Astrocyte of the hippocampus (primary cell): Measurements from ENCODE around the gene CUL9.

Experiments used
- DNase-seq: peaks from one replicate; pipeline ENCODE4 v3.0.0; 2011; ENCODE audit warnings: low read depth, low spot score

CUL9 gene

DNA sequence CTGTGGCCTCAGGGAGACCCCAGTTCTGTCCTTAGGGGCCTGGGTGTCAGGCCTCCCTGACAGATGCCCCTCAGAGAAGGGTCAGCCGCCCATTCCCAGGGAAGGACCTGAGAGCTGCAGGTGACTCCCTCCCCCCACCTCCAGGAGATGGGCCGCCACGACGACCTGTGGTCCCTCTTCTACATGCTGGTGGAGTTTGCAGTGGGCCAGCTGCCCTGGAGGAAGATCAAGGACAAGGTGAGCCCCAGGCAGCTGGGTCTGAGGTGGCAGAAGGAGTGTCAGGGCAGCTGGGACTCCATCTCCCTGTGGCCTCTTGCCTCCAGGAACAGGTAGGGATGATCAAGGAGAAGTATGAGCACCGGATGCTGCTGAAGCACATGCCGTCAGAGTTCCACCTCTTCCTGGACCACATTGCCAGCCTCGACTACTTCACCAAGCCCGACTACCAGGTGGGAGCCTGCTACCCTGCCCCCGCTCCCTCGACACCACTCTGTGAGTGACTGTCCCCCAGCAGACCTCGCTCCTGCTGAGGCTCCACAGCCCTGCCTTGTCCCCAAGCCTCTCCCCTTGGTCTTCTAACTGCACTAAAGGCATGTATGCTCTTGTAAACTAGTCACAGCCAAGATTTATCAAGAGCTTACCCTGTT, 73.5 kb downstream of the CUL9 start:
- no peak for DNase-seq

DNA sequence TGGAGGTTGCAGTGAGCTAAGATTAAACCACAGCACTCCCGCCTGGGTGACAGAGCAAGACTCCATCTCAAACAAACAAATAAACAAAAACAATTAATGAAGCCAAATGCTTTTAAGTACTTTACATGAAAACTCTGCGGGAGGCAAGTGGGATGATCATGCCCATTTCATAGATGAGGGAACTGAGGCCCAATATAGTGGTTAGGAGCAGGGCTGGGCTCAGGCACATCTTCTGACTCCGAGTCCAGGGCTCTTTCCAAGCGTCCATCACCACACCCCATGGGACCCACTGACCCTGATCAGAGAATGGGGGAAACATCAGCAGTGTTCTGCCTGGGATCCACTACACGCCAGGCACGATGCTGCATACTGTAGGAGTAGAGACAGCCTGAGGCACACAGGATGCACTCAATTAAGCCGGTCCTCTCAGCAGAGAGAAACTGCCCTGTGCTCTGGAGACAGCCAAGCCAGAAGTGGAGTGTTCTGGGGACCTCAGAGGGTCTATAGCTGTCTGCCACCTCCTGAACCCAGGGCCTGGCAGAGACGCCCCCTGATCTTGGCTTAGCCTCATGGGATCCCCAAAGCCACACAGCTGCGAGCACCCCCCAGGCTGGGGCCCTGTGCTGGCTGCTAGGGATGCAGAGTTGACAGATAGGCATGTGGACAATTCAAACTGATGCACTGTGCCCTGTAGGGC, 74.8 kb downstream of the CUL9 start:
- DNase-seq = no peak

DNA sequence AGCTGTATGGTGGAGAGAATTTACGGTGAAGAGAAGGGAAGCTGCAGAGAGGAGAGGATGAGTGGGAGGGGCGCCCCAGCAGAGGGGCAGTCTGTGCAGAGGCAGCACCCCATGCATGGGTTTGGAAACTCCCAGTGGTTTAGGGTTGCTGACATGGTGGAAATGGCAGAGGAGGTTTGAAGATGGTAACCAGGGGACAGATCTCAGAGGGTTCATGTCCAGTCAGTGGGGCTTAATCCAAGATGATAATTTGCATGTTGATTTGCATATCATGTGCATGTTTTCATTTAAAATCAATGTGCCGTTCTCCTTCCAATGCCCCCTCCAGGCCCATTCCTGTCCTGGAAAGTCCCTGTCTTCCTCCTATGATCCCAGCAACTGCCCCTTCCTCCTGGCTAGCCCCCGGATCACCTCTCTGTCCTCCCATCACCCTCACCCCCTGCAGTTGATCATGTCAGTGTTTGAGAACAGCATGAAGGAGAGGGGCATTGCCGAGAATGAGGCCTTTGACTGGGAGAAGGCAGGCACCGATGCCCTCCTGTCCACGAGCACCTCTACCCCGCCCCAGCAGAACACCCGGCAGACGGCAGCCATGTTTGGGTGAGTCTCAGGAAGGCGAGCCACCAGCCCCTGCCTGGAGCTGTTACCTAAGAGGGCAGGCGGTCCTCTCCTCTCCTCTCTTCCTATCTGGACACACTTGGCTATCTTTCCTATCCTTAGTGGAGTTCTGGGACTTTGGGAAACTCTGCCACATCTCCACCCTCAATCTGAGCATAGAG, 75.6 kb downstream of the CUL9 start:
- no peak for DNase-seq

DNA sequence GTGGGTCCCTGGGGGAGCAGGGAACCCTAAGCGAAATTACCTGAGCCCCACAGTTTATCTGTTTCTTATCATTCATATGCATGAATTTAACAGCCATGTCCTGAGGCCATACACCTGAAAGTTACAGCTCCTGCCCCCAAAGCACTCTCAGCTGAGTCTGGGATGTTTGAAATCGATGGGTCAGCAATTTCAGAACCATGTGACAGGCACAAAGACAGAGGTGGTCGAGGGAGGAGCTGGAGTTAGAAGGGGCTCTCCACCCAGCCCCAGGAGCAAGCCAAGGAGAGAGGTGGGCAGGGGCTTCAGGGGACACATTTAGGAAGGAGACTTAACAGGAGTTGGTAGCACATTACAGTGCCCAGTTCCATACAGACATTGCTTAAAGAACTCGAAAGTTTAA, 76.2 kb downstream of the CUL9 start:
- no peak for DNase-seq

DNA sequence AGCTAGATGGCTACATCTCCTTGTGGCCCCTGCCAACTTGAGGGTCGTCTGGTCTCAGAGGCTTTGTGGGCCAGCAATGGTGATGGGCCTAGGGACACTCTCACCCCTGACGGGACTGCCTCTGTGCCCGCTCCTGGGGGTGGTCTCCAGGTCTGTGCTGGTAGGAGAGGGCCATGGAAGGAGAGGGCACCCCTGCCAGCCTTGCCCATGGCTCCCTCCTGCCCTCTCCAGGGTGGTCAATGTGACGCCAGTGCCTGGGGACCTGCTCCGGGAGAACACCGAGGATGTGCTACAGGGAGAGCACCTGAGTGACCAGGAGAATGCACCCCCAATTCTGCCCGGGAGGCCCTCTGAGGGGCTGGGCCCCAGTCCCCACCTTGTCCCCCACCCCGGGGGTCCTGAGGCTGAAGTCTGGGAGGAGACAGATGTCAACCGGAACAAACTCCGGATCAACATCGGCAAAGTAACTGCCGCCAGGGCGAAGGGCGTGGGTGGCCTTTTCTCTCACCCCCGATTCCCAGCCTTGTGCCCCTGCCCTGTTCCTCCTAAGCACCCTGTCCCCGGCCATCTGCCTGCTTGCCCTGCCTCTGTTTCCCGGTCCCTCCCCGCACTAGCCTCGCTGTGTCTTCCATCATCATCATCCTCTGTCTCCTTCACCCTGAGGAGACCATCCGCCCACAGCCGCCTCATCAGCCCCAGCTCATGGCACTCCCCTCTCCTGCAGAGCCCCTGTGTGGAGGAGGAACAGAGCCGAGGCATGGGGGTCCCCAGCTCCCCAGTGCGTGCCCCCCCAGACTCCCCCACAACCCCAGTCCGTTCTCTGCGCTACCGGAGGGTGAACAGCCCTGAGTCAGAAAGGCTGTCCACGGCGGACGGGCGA, 77.1 kb downstream of the CUL9 start:
- no peak for DNase-seq

DNA sequence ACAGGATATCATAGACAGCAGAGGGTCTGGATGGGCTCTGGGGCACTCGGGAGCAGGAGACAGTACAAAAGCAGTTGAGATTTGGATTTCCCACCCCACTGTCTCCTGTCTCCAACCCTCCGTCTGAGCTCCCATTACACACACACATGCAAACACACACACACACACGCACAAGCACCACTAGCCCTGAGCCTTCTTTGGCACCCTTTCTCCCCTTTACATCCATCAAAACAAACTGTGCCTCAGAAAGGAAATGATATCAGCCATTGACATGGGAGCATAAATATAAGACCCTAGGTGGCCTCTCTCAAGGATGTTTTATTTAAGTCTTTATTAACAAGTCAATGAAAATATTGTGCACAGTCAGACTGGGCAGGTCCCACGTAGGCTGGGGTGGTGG, 78.8 kb downstream of the CUL9 start:
- no peak for DNase-seq

DNA sequence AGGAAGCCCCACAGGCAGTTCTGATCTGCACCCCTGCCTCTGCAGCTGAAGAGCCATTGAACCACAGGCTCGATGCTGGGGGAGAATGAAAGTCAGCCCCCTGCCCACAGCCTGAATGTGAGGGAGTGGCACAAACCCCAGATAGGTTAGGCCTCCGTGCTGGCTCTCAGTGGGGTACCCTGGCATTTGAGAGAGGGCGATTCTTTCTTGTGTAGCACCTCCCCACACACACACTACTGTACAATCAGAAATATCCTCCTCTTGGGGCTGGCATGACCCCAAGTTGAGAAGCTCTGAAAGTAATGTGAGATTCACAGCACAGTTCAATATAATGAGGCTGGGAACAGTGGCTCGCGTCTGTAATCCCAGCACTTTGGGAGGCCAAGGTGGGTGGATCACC, 79.2 kb downstream of the CUL9 start:
- no peak for DNase-seq

DNA sequence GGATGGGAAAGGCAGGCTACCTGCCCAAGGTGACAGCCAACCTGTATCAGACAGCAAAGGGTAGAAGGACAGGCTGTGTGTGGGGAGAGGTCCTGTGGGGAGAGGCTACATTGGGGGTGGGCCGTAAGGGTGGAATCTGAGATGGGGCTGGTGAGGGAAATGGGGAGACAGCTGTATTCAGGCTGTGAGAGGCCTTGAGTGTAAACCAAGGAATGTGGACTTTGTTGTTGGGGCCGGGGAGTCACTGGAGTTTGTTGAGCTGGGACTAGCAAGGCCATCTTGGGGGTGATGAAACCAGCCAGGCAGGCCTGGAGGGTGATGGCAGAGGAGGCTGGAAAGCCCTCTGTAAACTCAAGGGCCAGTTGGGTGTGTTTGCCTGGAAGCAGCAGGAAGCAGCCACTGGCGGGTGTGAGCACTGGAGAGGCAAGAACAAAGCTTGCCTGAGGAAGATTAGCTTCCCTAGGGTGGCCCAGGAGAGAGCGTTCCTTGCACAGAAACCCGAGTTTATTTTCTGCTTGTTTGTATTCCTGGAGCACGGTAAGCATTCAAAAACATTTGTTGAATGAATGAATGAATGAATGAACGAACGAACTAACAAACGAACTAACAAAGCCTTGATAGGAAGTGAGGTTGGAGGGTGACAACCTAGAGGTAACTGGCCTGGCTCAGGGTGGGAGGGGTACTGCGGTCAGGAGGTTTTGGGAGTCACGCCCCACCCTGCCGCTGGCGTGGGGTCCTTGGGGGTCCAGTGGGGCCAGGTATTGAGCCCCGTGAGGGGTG, 80.2 kb downstream of the CUL9 start:
- no peak for DNase-seq

DNA sequence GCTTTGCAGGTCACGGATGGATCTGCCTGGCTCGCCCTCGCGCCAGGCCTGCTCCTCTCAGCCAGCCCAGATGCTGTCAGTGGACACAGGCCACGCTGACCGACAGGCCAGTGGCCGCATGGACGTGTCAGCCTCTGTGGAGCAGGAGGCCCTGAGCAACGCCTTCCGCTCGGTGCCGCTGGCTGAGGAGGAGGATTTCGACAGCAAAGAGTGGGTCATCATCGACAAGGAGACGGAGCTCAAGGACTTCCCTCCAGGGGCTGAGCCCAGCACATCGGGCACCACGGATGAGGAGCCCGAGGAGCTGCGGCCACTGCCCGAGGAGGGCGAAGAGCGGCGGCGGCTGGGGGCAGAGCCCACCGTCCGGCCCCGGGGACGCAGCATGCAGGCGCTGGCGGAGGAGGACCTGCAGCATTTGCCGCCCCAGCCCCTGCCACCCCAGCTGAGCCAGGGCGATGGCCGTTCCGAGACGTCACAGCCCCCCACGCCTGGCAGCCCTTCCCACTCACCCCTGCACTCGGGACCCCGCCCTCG, 80.9 kb downstream of the CUL9 start:
- DNase-seq = no peak

DNA sequence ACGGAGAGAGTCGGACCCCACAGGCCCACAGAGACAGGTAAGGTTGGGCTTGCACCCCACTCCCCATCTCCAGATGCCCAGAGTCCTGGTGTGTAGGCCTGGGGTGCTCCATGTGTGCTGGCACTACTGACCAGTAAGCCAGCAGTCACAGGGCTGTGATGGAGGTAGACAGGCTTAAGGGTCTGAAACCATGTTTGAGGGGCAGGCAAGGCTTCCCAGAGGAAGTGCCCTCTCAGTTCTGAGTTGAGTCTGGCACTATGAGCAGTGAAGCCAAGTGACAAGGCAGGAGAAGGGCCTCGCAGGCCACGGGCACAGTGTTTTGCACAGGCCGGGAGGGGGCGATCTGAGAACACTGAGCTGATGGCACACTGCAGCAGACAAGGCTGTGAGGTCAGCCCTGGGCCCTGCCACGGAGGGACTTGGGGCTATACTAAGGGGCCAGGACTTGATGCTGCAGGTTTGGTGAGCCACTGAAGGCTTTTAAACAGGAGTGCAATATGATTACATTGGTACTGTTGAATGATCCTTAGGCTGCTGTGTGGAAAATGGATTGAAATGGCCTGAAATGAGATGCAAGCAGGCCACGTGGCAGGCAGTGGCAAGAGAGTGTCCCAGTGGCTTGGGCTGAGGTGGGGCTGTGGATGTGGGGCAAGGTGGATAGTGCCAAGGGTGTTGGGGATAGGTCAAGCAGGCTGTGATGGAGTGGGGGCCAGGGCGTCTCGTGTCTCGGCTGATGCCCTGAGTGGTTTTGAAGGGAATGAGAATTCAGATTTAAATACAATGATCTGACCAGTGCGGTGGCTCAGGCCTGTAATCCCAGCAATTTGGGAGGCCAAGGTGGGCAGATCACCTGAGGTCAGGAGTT, 81.5 kb downstream of the CUL9 start:
- DNase-seq = peak; percentile 78

DNA sequence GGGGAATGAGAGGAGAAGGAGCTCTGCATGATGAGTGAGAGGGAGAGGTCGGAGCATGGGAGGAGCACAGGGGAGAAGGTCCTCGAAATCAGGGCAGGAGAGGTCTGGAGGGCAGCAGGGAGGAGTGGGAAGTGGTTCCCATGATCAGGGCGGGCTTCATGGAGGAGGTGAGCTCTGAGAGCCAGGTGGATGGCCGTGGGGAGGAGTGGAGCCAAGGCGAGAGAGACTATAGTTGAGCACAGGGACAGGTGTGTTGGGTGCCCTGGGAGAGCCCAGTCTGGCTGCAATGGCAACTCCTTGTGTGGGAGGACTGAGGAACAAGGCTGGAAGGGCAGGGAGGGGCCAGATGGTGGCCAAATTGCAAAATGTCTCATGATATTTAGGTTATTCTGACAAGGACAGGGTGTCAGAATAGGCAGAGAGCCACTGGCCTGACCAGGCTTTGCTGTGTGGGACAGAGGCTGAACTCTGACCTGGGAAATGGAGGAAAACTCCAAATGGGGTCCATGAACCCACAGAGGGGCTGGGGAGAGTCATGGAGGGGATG, 82.7 kb downstream of the CUL9 start:
- DNase-seq = no peak

DNA sequence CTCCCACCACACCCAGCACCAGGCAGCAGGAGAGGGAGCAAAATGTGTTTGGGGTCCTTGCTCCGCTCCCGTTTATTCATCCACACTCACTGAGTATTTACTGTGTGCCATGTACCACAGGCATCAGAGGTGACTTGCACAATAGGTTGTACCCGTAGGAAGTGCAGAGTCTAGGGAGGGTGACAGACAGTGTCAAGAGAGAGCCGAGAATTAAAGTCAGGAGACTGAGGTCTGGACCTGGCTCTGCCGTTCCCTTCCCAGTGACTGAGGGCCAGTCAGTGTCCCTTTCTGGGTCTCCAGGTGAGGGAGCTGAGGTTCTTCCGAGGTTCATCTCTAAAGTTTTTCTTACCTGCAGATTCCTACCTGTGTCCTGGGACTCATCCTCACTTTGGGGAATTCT, 83.6 kb downstream of the CUL9 start:
- no peak for DNase-seq

DNA sequence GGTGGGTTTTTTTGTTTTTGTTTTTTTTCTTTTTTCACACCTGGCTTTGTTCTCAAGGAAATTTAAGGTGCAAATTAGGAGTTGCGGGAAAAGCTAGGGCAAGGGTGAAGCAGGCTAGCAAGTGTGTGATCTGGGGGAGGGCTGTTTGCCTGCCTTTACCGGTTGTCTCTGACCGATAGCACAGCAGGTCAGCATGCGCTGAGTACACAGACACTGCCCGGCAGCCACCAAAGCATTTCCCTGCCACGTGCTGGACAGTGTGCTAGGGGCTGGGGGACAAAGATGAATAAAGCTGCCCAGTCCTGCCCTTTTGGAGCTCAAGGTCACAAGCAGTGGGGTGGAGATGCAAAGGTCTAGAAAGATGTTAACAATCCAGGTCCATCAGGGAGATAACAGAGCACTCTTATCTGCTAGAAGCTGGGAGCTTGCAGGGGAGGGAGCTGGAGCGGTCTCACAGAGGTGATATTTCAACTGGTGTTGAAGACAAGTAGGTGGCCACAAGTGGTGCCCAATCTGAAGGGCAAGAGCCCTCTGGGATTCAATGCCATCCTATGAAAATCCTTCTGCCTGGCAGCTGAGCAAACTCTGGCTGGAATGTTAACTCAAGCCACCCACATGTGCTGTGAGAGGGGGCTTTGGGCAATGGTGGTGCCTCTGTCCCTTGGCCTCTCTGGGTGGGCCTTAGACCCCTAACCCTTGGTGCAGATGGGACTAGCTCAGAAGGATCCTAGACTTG, 85.8 kb downstream of the CUL9 start:
- DNase-seq = no peak

DNA sequence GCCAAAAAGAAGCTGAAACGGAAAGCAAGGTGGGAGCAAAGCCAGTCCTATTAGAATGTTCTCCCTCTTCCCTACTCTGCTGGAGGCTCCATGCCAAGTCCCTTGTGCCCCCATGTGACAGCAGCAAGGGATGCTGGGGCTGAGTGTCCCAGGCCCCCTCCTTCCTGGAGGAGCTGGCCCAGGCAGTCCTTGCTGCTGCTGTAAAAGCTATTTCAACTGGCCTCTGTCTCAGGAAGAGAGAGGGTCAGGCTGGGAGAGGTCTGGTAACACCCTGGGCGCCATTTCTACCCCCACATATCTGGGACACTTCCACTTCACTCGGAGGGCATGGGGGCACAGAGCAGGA, 86.3 kb downstream of the CUL9 start:
- DNase-seq = no peak

DNA sequence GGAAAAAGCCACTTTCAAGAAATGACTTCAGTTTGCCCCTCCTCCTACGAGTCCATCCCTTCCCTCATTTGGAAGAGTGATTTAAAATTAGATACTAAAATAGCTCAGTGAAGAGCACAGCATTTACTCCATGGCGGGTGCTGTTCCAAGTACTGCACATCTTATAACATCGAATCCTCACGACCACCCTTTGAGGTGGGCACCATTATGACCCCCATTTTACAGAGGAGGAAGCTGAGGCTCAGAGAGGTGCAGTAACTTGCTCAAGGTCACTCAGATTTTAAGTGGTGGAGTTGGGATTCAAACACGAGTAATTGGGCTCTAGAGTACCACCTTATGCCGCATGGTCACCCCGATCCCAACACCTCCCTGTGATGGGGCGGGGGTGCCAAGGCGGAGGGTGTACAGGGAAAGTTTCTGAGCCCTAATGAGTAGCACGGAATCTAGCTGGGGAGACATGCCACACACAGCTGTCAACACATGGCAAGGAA, 86.8 kb downstream of the CUL9 start:
- DNase-seq = no peak

DNA sequence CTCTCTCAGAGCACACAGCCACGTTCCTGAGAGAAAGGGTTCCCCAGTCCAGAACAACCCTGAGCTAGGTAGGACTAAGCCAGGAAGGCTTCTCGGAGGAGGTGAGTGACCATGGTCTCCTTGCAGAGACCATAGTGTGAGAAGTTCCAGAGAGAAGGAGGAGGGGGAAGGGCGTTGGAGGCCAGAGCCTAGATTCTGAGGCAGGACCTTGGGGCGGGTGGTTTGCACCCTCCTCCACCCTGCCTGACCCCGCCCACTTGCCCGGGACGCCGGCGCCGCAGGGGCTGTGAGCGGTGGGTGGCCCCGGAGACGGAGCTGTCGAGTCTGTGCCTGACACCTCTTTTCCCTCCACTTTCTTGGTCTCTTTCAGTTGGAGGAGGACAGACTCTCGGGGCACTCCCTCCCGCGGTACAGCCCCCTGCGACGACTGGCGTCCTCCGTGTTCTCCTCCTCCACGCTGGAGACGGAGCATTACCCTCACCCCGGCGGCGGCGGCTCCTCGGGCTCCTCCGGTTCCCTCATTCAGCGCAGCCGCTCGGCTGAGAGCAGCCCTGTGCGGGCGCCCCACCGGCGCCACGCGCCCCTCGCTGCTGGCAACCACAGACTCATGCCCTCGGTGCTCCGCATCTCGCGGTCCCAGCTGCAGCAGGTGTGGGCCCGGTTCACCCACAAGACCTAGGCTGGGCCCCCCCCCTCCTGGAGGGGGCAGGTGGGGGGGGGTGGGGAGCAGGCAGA, 87.4 kb downstream of the CUL9 start:
- no peak for DNase-seq

DNA sequence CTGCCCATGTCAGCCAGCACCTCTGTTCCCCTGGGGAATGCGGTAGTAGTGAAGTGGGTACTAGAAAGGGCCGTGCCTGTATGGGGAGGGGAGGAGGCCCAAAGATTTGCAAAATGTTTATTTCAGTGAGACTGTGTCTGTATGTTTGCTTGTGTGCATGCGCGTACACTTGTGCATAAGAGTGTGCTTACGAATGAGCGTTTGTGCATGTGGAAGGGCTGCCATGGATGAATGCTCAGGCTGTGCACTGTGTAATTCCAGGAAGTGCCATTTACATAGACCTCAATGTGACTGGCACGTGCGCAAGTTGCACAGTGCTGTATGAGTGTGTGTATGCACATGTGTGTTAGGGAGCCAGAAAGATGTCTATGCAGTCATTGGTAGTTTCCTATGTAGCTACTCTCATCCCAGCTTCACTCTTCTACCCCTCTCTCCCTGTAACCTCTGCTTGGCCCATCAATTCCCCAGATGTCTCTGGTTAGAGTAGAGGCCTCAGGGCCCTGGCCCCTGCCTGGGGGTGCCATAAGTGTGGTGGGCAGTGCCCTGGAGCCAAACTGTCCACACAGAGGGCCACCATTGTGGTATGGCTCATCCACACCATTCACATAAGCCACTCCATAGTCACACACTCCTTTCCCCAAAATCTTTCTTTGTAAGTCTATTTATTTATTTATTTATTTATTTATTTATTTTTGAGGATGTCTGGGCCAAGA, 89.3 kb downstream of the CUL9 start:
- DNase-seq = no peak

DNA sequence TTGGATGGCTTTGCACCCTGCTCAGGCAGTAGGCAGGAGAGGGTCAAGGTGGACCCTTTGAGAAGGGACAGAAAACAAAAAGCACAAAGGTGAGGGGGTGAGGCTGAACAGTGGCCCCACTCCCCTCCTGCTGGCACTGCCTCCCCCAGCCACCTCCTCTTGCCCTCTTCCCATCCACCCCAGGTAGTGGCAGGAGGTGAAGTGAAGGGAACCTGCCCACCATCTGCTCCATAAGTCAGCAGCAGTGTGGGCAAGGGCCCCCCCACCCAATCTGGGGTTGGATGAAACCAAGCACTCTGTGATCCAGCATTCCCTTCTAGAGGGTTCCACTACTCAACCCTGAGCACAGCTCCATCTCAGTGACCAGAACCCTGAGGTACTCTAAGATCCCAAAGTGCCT, 89.9 kb downstream of the CUL9 start:
- DNase-seq = no peak
